ENCODE measurements around the gene CAMTA1.
A peak's percentile ranks its signal among the peaks of the same experiment; 100 is the strongest.

The CAMTA1 gene

DNA sequence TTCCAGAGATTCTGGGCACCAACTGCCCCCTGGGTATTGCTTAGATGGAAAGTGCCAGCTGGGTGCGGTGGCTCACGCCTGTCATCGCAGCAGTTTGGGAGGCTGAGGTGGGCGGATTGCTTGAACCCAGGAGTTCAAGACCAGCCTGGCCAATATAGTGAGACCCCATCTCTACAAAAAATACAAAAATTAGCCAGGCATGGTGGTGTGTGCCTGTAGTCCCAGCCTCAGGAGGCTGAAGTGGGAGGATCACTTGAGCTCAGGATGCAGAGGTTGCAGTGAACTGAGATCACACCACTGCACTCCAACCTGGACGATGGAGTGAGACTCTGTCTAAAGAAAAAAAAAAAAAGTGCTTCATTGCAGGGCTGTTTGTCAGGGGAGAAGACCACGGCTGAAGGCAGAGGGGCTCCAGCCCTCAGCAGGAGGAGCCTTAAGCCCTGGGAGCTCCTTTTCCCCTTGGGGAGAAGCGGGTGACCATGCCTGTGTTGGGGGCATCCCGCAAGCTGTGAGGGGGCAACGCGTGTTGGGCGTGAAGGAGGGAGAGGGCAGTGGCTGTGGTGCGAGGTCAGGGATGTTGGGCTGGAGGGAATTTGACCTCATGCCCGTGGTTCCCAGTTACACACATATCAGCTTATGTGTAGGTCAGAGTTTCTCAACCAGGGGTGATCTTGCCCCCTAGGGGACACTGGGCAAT, 854.3 kb downstream of the CAMTA1 start:
- DNase-seq, result no peak

DNA sequence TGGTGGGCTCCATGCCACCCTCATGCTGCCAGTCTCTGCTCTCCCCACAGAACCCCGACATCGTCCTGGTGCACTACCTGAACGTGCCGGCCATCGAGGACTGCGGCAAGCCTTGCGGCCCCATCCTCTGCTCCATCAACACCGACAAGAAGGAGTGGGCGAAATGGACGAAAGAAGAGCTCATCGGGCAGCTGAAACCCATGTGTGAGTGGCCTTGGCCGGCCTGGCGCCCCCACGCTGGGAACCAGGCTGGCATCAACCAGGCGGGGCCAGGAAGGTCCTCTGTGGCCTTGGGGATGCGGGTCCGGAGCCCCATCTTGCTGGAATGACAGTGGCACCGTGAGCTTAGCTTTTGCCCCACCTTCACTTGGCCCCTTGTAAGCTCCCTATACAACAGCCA, 855.1 kb downstream of the CAMTA1 start:
- no peak for DNase-seq

DNA sequence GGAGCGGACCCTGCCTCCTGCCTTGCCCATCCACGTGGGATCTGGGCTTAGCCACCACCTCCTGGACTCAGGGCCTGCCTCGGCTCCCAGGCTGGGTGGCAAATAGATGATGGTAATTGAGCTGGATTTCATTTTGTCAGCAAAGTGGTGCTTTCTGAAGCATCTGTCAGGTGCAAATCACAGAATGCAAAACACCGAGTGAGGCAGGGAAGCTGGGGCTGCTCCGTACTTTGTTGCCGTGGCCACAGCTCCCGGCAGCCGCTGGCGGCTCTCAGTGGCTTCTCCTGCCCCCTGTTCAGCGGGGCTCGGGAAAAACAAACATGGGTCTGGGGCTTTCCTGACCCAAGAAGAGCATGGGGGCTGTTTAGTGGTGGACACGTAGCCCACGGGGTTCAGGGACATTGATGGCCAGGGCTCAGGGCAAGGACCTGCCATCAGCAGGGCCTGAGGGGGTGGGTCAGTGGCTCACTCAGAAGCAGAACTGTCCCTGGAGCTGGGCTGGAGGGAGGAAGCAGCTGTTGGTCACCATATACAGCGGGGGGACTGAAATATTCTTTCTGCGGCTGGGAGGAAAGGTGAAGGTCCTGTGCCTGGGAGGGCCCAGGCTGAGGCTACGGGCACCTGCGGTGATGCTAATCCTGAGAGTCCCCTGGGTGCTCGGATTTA, 855.8 kb downstream of the CAMTA1 start:
- DNase-seq, result no peak

DNA sequence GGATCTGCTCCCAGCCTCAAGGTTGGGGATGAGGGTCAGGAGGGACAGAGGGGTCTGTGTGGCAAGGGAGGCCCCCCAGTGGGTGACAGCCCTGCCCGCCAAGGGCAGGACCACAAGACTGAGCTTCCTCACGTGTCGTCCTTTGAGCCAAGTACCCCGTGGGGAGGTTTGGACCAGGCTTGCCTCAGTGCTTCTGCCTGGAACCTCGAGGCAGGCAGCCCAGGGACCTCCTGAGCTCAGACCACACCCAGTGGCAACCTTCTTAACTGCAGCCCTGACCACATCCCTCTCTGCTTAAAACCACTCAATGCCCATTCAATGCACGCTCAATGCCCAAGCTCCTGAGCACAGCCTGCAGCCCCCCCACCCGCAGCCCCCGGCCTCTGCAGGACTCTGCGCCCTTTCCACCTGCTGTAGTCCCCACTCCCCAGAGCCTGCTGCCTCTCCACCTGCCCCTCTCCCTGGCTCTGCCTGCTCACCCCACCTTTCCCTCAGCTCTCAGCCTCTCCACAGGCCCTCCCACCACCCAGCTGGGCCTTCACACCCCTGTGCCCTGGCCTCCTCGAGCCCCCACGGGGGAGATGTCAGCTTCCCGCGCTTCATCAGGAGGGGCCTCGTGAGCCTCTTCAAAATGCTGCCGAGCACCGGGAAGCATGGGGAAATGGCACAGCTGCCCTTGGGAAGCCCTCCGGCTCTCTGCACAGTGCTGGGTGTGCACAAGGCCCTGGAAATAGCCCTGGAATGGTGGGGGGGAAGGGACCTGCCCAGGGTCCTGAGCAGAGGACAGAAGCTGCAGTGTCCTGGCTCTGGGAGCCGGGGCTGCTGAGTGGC, 856.5 kb downstream of the CAMTA1 start:
- DNase-seq, result no peak

DNA sequence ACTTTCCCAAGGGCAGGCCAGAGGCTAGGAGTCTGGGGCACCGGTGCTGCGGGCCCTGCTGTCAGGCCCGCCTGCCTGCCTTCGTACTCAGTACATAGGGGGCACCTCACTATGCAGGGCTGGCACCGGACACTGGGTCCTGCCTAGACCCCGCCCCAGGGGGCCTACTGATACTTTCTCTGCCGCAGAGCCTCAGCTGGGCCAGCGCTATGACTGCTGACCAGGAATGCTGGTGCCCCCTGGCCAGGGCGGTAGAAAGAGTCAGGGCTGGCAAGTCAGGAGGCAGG, 857.1 kb downstream of the CAMTA1 start:
- DNase-seq, result no peak

DNA sequence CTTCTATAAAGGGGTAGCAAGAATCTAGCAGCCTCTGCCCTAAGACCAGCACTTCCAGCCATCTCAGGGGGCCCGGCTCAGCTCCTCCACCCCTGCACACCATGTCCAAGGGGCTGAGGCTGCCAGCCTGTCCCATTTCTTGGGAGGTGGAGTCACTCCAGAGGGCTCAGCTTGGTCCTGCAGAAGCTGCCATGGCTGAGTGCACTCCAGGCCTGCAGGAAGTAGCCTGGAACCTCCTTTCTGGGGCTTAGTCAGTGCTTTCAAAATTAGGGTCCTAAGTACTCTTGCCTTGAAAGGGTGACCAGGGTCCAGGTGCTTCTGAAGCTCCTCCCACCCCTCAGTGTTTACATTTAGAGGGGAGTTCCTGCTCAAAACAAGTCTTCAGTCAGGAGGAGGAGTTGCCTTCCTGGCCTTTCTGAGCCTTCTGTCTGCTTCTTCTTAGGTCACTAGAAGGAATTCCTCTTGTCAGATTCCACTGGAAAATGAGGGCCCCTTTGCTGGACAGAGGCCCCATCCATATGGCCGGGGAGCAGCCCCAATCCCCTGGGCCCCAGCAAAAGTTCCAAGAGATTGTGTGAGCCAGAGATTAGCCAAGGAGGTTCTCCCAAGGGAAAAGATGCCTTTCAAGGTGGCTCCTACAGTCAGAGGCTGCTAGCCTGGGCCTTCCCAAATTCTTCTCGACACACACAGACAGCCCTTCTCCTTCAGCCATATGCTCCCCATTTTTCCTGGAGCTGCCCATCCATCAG, 857.7 kb downstream of the CAMTA1 start:
- no peak for DNase-seq

DNA sequence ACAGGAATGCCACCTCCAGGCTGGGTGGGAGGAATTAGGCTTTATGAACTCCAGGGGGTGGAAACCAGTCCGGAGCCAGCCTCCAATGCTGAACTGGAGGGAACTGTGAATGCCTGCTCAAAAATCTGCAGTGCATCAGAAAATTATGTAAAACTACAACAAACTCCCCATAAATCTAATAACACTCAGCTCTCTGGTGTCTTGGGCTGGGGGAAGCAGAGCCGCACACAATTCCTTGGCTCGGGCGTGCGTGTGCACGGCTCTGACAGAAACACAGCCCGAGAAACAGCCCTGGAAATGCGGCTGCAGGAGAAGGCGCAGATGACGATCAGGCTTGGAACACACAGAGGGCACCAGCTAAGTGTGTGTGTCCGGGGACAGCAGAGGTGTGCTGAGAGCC, 858.3 kb downstream of the CAMTA1 start:
- no peak for DNase-seq

DNA sequence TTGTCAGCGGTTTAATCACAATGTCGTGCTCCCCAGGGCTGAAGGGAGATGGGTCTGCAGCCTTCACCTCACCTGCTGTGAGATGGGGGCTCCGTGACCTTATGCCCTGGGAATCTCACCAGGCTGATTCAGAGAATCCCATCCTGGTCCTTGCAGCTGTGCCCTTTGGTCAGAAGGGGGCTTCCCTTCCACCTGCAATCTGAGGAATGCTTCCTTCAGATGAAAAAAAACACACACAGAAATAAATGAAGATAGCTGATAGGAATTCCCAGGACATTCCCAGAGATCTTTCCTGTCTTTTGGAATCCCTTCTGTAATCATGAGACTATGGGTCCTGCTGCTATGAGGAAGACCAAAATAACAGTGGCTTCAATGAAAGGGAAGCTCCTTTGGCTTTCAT, 858.8 kb downstream of the CAMTA1 start:
- no peak for DNase-seq

DNA sequence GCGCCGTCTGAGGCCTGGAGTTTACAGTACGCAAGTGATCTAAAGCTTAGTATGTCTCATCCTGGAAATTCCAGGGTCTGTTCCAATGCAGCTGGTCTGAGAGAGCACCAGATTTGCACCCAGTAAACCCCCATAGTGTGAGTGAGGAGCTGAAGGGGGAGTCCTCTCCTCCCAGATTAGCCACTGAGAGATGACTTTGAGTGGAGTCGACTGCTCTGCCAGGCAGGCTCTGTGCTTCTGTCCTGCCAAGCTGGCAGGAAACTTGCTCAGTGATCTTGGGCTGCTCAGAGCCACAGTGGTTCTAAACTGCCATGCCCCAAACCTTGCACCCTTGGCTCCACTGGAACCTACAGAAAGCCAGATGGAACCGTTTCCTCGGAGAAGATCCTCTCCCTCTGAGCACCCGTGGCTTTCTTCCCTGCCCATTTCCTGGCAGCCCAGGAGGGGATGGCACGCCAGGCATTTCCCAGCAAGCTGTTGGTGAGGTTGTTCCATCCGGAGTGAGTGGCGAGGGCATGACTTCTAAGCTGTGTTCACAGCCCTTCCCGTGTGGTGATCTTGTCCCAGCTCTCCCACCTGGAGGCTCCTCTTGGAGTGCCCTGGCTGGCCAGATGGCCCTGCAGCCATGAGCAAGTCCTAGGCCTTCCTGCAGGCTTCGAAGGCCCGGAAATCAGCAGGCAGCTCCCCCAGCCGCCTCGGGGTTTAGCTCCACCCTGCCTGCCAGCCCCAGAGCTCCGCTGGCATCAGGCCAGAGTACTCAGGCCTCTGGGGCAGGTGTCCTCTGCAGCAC, 859.9 kb downstream of the CAMTA1 start:
- DNase-seq, result peak; percentile 44

DNA sequence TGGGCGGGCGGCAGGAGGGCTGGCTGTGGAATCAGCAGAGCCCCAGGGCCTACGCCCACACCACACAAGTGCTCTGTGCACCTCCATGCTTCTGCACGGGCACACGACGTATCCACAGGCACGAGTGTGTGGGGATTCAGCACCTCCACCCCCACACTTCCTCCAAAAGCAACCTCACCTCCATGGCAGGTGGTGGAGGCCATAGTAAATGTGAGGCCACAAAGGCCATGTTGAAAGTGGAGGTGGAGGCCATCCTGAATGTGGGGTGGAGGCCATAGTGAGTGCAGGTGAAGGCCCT, 860.4 kb downstream of the CAMTA1 start:
- DNase-seq, result no peak

DNA sequence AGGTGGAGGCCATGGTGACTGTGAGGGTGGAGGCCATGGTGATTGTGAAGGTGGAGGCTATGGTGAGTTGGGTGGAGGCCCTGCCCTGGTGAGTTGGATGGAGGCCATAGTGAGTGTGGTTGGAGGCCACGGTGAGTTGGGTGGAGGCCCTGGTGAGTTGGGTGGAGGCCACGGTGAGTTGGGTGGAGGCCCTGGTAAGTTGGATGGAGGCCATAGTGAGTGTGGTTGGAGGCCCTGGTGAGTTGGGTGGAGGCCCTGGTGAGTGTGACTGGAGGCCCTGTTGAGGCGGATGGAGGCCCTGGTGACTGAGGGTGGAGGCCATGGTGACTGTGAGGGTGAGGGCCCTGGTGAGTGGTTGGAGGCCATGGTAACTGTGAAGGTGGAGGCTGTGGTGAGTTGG, 860.9 kb downstream of the CAMTA1 start:
- DNase-seq, result no peak

DNA sequence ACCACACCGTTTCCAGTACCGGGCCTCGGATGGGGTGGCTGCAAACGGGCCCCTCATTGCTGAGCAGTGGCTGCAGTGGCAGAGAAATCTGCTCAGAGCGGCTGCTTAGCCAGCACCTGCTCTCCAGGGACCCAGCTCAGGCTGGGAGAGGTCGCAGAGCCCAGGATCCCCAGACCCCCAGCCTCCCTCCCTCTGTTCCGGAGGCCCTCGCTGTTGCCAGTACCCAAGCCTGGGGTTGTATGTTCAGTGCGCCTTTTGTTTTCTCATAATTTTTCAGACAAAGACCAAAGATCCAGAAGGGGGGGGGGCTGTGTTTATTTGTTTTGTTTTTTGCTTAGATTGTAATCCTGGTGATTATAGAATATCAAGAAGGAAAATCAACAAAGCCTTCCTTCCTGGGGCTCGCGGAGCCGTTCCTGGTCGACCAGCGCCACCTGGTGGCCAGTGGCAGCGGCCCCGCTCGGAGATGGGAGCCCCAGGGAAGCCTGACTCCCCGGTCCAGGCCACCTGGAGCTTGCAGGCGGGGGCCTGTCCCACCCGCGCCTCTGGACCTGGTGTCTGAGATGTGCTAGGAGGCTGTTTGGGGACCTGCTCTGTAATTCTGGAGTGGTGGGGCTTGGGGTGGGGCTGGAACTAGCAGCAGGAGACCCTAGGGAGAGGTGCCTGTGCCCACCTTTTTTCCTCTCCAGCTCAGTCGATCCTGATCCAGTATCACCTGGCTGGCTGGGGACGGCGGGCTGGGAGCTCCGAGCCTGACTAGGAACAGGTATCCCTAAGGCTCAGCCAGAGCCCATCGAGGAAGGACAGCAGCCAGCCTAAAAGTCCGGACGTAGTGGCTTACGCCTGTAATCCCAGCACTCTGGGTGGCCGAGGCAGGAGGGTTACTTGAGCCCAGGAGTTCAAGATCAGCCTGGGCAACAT, 862.0 kb downstream of the CAMTA1 start:
- DNase-seq, result no peak

DNA sequence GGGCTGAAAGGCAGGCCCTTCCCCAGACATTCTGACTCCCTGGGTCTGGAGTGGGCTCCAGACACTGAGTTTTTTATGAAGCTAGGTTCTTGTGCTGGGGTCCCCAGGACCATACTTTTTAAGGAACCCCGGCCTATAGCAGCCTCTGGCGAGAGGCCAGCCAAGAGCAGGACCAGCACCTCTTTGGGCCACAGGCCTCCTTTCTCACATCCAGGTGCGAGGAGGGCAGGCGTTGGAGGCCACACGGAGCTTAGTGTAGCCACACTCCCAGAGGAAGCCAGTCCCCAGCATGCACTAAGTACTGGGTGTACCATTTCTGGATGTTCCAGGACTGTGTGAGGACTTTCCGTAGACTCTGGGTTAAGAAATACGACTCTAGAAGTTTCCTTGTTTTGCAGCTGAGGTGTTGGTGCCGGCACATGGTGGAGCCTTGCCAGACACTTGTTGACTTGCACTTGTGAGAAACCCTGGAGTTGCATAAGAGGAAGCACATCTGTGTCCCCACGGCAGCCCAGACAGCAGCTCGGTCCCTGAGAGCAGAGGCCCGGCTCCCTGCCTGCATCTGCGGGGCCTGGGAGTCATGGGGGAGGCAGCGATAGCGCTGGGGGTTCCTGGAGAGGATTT, 863.6 kb downstream of the CAMTA1 start:
- no peak for DNase-seq

DNA sequence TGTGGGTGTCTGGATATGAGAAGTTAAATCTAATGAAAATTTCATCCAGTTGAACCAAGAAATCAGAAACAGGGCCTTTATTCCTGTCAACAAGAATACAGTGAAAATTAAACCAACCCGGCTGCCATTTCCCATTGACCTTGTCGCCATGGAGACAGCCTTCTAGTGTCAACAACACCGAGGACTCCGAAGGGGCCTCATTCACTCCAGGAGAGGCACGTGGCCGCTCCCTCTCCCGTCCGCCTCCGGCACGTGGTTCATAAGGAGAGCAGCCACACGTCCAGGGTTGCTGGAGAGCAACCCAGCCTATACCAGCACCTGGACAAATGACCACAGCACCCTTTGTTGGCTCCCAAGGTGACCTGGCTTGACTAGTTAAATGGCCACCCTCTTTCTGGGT, 865.5 kb downstream of the CAMTA1 start:
- no peak for DNase-seq

DNA sequence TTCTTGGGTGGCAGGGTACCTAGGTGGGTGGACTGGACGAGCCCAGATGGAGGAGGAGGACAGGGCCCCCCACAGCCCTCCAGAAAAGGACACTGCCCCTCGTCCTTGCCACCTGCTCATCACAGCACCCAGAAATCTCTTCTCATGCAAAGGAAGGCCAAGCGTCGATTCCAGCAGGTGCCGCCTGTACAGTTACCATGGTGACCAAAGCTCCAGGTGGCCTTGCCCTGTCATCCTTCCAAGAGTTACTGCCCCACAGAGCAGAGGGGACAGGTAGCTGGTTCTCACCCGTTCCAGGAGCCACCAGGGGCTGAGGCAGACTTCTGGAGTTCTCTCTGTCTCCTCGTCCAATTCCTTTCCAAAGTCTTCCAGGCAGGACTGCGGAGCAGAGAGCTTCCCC, 865.9 kb downstream of the CAMTA1 start:
- DNase-seq, result no peak

DNA sequence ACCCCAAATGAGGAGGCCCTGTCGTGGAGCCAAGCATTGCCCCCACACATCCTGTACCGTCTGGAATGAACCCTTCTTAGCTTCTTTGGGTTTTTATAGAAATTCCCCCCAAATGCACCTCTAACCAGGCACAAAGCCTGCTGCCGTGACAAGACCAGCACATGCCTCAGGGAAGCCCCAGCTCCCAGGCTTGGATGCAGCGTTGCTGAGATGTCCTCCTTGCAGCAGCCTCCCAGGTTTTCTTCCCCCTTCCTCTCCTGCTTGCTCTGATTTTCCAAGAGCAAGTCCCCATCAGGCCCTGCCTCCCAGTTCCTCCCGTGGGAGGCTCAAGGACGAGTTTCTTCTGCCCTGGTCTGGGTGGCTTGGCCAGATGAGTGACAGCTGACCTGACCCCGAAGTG, 866.8 kb downstream of the CAMTA1 start:
- no peak for DNase-seq

DNA sequence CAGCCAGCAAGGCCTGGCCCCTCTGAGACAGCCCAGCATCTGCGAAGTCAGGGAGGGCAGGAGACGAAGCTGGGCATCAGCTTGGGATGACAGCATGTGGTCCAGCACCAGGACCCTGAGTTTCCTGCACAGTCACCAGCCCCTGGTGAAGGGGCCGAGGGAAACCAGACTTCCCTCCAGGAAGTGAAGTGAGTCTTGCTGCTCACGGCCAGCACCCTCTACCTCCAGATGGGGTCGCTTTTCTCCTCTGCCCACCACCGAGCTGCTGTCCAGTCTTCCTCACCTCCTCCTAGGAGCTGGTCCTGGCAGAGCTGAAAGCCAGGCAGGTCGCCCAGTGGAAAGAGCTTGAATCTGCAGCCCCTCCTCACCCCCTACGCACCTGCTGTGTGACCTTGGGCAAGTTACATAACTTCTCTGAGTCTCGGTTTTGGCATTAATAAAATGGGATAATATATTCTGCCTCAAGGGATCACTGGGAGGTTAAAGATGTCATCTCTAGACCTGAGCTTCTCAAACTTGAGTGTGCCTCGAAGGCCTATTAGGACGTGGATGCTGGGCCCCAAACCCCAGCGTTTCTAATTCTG, 867.4 kb downstream of the CAMTA1 start:
- DNase-seq, result no peak

DNA sequence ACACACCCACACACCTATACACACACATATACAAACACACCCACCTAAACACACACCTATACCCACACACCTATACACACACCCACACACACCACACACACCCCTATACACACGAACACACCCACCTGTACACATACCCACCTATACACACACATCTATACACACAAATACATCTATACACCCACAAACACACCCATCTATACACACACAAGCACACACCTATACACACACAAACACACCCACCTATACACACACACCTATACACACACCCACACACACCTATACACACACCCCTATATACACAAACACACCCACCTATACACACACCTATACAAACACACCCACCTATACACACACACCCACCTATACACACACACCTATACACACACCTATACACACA, 869.5 kb downstream of the CAMTA1 start:
- DNase-seq, result no peak

DNA sequence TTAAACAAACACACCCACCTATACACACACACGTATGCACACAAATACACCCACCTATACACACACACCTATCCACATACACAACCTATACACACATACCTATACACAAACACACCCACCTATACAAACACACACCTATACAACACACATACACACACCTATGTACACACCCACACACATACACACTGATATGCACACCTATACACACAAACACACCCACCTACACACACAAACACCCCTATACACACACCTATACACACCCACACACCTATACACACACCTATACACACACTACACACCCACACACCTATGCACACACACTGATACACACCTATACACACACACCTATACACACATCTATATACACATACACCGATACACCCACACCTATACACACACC, 870.1 kb downstream of the CAMTA1 start:
- DNase-seq, result no peak

DNA sequence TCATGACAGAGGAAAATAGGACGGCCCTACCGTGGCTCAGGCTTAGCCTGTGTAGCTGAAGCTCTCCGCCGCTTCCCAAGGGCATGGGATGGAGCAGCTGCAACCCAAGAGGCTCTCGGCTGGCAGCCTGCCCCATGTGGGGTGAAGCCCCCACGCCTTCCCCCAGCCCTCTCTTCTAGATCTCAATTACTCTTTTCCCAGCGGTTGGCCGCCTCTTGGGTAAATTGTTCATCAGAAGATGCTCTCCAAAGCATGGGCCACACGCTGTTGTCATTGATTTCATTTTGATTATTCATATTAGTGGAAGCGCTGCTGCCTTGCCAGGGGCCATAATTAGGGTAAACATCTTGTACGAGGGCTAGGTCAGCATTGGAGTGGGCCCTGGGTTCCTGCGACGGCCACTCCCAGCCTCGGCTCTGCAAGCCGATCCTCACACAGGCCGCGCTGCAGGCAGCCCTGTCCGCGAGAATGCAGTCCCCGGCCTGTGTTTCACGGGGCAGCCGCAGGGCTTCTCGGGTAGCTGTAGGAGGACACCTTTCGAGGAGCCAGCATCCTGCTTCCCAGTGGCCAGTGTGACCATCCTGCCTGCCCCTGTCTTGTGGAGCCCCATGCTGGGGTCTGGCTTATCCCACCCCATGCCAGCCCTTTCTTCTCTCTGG, 871.4 kb downstream of the CAMTA1 start:
- no peak for DNase-seq
